ENCODE results near the gene MGAT4A.

DNA sequence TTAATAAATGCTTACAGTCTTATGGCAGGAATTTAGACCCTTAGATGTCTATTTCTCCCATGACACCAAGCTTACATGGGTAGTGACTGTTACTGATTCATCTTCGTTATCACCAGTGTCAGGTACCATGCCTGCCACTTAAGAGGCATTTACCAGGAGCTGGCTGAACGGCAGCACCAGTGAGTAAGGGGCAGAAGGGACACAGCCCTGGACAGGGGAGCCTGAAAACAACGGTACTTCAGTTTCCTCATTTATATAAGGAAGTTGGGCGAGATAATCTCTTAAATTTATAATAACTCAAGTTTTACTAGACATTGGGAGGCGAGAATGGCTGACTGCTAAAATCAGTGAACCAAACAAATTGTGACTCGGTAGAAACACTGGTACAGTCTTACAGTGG, 123.8 kb downstream of the MGAT4A start:
- TF ChIP-seq, protein P1, sequence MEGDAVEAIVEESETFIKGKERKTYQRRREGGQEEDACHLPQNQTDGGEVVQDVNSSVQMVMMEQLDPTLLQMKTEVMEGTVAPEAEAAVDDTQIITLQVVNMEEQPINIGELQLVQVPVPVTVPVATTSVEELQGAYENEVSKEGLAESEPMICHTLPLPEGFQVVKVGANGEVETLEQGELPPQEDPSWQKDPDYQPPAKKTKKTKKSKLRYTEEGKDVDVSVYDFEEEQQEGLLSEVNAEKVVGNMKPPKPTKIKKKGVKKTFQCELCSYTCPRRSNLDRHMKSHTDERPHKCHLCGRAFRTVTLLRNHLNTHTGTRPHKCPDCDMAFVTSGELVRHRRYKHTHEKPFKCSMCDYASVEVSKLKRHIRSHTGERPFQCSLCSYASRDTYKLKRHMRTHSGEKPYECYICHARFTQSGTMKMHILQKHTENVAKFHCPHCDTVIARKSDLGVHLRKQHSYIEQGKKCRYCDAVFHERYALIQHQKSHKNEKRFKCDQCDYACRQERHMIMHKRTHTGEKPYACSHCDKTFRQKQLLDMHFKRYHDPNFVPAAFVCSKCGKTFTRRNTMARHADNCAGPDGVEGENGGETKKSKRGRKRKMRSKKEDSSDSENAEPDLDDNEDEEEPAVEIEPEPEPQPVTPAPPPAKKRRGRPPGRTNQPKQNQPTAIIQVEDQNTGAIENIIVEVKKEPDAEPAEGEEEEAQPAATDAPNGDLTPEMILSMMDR (IDR thresholded peaks at IDR 0.05): no peak
- TF ChIP-seq EP300 (IDR thresholded peaks at IDR 0.05) (no peak), POLR2A (IDR thresholded peaks at IDR 0.05) (no peak)

All from suprapubic skin (tissue), 3 donors.